ENCODE results near the gene SLC25A11.

DNA sequence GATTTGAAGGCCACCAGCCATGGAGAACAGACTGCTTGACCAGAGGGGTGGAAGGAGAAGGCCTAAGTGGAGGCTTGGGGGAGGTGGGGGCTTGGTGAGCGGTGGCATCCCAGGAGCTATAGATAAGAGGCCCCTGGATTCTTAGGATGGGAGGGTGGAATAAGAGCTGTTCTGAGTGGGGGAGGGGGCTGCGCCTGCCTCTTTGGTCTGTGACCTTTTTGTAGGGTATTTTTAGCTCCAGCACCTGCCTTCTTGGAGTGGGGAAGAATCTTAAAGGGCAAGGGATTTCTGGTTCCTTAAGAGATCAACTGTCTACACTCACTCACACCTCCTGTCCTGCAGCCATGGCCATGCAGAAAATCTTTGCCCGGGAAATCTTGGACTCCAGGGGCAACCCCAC is 11.6 kb upstream of the SLC25A11 start:
- no peak for TF ChIP-seq CTCF (IDR thresholded peaks at IDR 0.05)
- no peak for TF ChIP-seq POLR2AphosphoS5 (IDR thresholded peaks at IDR 0.05)

Data from transverse colon (tissue), 4 donors.